Measurements from ENCODE around the gene CLSTN2. TPM values are rescaled to one million over a fixed set of nuclear protein-coding genes. Genes with fewer than 3 reads are reported as not detected.
"Not testable (repeated sequence)": the region's sequence is repeated elsewhere in the genome, so short reads cannot be mapped to it uniquely, and the experiment has no call there.

The CLSTN2 gene
- total and polyA plus RNA-seq, 12 donors: 0.67 to 17.8 (median 5.3) TPM

- no peak for DNase-seq
- peaks cover 0 to 10% of the 10 kb centered on the region in 2 donors for H3K4me1 ChIP-seq (replicated peaks in 1 of 2)
- WGBS, 4 donors: 79 to 82% (median 81%) methylated on average over 3 of the region's 3 CpGs
- H3K4me3 ChIP-seq: no peak overlapping the region
- intact Hi-C loops (cut with DNase I): no loop called here
- no peaks in the 10 kb centered on the region for H3K27me3 ChIP-seq
- H3K36me3 ChIP-seq (replicated peaks in 1 of 2): no peaks in the 10 kb centered on the region
- H3K9me3 ChIP-seq (replicated peaks in 1 of 3): no peaks in the 10 kb centered on the region
- H3K27ac ChIP-seq: no peak overlapping the region
- no peak for TF ChIP-seq POLR2A (IDR thresholded peaks at IDR 0.05)
- TF ChIP-seq, protein P1, sequence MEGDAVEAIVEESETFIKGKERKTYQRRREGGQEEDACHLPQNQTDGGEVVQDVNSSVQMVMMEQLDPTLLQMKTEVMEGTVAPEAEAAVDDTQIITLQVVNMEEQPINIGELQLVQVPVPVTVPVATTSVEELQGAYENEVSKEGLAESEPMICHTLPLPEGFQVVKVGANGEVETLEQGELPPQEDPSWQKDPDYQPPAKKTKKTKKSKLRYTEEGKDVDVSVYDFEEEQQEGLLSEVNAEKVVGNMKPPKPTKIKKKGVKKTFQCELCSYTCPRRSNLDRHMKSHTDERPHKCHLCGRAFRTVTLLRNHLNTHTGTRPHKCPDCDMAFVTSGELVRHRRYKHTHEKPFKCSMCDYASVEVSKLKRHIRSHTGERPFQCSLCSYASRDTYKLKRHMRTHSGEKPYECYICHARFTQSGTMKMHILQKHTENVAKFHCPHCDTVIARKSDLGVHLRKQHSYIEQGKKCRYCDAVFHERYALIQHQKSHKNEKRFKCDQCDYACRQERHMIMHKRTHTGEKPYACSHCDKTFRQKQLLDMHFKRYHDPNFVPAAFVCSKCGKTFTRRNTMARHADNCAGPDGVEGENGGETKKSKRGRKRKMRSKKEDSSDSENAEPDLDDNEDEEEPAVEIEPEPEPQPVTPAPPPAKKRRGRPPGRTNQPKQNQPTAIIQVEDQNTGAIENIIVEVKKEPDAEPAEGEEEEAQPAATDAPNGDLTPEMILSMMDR (IDR thresholded peaks at IDR 0.05): no peak
These were observed 481.7 kb downstream of the CLSTN2 start for GRCh38 chr3:140416666-140417065.

GRCh38 chr3:140420621-140421357, 485.8 kb downstream of the CLSTN2 start:
- Histone ChIP-seq H3K36me3 (replicated peaks in 1 of 2) (no peaks in the 10 kb centered on the region), H3K4me1 (replicated peaks in 1 of 2) (peaks cover 0 to 10% of the 10 kb centered on the region in 2 donors), H3K27me3 (no peaks in the 10 kb centered on the region), H3K9me3 (replicated peaks in 1 of 3) (no peaks in the 10 kb centered on the region), H3K27ac (peak overlapping the region in 1 of 5 donors; percentile 21), H3K4me3 (no peak overlapping the region)
- DNase-seq: peak in 6 of 7 donors; percentile 30 to 82 (median 53)
- no peak for TF ChIP-seq POLR2A (IDR thresholded peaks at IDR 0.05)
- TF ChIP-seq, protein P1 (IDR thresholded peaks at IDR 0.05): peak in 4 of 6 experiments; percentile 12 to 38 (median 20)
- WGBS, 4 donors: 37 to 40% (median 39%) methylated on average over 9 of the region's 9 CpGs
- intact Hi-C loops (cut with DNase I): no loop called here

GRCh38 chr3:140421884-140422283, 486.9 kb downstream of the CLSTN2 start:
- Histone ChIP-seq H3K27me3 (no peaks in the 10 kb centered on the region), H3K4me3 (no peak overlapping the region), H3K9me3 (replicated peaks in 1 of 3) (no peaks in the 10 kb centered on the region), H3K27ac (no peak overlapping the region), H3K36me3 (replicated peaks in 1 of 2) (no peaks in the 10 kb centered on the region), H3K4me1 (replicated peaks in 1 of 2) (peaks cover 0 to 10% of the 10 kb centered on the region in 2 donors)
- no peak for DNase-seq
- no peak for TF ChIP-seq POLR2A (IDR thresholded peaks at IDR 0.05)
- TF ChIP-seq, protein P1 (IDR thresholded peaks at IDR 0.05): no peak
- WGBS, 4 donors: 71 to 77% (median 75%) methylated on average over 1 of the region's 1 CpG
- intact Hi-C loops (cut with DNase I): no loop called here

DNA sequence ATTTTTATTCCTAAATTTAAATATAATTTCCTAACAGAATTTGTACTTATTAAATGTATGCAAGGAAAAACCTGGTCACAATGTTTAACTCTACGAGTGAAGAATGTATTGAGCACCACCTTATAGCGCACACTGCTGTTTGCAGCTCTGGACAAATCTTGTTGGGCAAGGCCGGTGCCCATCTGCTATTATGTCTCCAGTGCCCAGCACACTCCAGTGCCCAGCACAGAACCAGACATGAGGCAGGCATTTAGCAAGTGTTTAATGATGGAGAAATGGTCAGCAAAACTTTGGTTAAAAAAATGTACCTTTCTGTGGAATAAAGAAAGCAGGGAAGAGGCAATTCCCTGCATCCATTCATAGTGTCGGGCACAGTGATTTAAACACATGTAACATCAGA, 488.2 kb downstream of the CLSTN2 start:
- no peak for TF ChIP-seq POLR2A (IDR thresholded peaks at IDR 0.05)
- TF ChIP-seq, protein P1 (IDR thresholded peaks at IDR 0.05): no peak
- intact Hi-C loops (cut with DNase I): no loop called here
- Histone ChIP-seq H3K27me3 (no peaks in the 10 kb centered on the region), H3K36me3 (replicated peaks in 1 of 2) (no peaks in the 10 kb centered on the region), H3K4me1 (replicated peaks in 1 of 2) (peaks cover 0 to 10% of the 10 kb centered on the region in 2 donors), H3K27ac (no peak overlapping the region), H3K9me3 (replicated peaks in 1 of 3) (no peaks in the 10 kb centered on the region), H3K4me3 (no peak overlapping the region)
- 93 to 96% (median 96%) methylated on average over 4 of the region's 4 CpGs for WGBS, 4 donors
- no peak for DNase-seq

DNA sequence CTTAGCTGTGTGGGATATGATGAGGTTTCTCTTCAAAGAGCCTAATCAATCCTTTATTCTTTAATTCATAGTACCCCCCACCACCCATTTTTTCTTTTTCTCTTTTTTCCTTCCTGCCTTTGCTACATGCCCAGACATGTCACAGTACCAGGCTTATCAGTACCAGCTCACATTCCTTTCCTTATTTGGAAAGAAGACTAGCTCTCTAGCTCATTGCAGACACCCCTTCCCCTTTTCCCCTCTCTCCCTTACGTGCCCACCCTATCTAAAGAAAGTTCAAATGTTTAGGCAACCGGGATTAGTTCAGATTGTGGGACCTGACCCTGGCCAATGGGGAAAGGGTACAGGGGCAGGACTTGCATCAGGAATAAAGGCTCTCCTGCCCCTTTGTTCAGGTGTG, 488.6 kb downstream of the CLSTN2 start:
- DNase-seq; H3K4me3 ChIP-seq; H3K27me3 ChIP-seq; H3K27ac ChIP-seq; H3K36me3 ChIP-seq (replicated peaks in 1 of 2); H3K9me3 ChIP-seq (replicated peaks in 1 of 3); intact Hi-C loops (cut with DNase I): not testable (repeated sequence)
- peaks cover 0 to 10% of the 10 kb centered on the region in 2 donors for H3K4me1 ChIP-seq (replicated peaks in 1 of 2)
- 71 to 95% (median 82%) methylated on average over 2 of the region's 2 CpGs for WGBS, 4 donors
